Brain microvascular endothelial cell (primary cell): ENCODE data around the gene CLDND1.

Source experiments
- DNase-seq: peaks from one replicate; pipeline ENCODE4 v3.0.0-alpha.2; 2020
- H3K27ac ChIP-seq: fragments of 250-450 bp; sonication (Bioruptor Pico); 2 replicates; pipeline ENCODE4 v1.5.1; 2020; ENCODE audit warnings: mild to moderate bottlenecking, moderate library complexity
- H3K27me3 ChIP-seq: fragments of 250-450 bp; sonication (Bioruptor Pico); replicated peaks from 2 replicates; pipeline ENCODE4 v1.5.1; 2020; ENCODE audit warnings: mild to moderate bottlenecking
- H3K36me3 ChIP-seq: fragments of 250-450 bp; sonication (Bioruptor Pico); replicated peaks from 2 replicates; pipeline ENCODE4 v1.5.1; 2020; ENCODE audit warnings: mild to moderate bottlenecking
- H3K4me3 ChIP-seq: 2 replicates; pipeline ENCODE4 v1.5.1; 2011; ENCODE audit warnings: low read depth, mild to moderate bottlenecking, control low read depth, low read length, moderate library complexity
- in situ Hi-C: cut with HindIII; loops from 2 replicates; pipeline ENCODE4 v1.10.0; 2017; ENCODE audit warnings: low sequenced_read_pairs, low pct_ligation_motif_present
- TF ChIP-seq, protein P1 (sequence below): IDR thresholded peaks from 2 replicates; pipeline ENCODE4 v1.5.1; 2011; ENCODE audit warnings: low read depth, mild to moderate bottlenecking, moderate library complexity, low read length, control low read depth, inconsistent platforms; ENCODE audit errors: missing control alignments

The CLDND1 gene

DNA sequence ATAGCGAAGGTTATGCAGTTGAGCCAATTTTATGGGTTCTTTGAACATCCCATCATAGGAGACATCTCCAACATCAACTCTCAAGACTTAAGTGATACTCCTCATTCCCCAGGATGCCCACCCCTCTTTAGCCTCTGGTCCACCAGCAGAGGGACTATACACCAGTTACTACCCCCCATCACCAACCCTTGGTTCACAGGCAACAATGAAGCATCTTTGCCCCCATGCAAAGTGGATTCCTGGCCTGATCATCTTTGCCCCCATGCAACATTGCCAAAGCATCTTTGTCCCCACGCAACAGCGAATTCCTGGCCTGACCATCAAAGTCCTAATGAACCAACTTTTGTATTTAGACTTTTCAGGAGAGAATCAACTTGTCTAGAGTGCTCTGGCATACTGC is 28.1 kb upstream of the CLDND1 start:
- Histone ChIP-seq H3K27ac (no peak overlapping the region), H3K27me3 (peaks cover 2% of the 10 kb centered on the region), H3K36me3 (no peaks in the 10 kb centered on the region), H3K4me3 (no peak overlapping the region)
- TF ChIP-seq, protein P1, sequence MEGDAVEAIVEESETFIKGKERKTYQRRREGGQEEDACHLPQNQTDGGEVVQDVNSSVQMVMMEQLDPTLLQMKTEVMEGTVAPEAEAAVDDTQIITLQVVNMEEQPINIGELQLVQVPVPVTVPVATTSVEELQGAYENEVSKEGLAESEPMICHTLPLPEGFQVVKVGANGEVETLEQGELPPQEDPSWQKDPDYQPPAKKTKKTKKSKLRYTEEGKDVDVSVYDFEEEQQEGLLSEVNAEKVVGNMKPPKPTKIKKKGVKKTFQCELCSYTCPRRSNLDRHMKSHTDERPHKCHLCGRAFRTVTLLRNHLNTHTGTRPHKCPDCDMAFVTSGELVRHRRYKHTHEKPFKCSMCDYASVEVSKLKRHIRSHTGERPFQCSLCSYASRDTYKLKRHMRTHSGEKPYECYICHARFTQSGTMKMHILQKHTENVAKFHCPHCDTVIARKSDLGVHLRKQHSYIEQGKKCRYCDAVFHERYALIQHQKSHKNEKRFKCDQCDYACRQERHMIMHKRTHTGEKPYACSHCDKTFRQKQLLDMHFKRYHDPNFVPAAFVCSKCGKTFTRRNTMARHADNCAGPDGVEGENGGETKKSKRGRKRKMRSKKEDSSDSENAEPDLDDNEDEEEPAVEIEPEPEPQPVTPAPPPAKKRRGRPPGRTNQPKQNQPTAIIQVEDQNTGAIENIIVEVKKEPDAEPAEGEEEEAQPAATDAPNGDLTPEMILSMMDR = no peak
- in situ Hi-C loops = no loop called here
- no peak for DNase-seq

DNA sequence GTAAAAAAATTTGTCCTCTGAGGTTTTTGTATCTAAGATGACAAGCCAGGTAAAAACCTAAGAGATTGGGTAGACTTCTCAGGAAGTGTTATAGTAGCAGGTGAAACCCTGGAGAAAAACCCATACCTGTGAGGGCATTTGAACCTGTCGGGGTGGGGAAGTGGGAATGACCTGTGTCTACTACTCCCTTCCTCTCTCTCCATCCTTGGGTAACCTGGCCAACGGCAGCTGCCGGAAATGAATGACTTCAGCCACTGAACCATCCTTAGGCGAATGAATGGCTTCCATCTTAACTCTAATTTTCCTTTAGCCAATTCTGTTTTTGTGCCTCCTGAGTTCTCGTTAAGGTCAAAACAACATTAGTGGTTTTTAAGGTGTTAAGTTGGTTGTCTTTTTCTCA is 25.8 kb upstream of the CLDND1 start:
- in situ Hi-C loops = no loop called here
- DNase-seq = no peak
- Histone ChIP-seq H3K36me3 (no peaks in the 10 kb centered on the region), H3K4me3 (no peak overlapping the region), H3K27ac (no peak overlapping the region), H3K27me3 (peaks cover 2% of the 10 kb centered on the region)
- TF ChIP-seq, protein P1 = no peak

DNA sequence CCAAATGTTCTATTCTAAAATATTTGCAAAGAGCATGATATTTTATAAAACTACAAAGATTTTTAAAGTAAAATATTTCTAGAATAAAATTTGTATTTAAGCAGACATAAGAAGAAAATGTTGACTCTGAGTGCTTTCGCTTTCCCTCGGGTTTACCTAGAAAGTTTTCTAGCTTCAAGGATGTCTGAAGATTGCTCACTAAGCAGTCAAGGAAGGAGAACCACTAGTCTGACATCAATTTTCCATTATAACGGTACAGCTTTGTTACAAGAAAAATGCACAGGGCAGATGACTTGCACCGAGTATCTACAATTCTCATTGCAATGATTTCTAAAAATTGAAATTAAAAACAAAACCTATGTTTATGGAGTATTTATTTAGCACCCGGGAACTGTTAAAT is 23.2 kb upstream of the CLDND1 start:
- Histone ChIP-seq H3K36me3 (no peaks in the 10 kb centered on the region), H3K4me3 (no peak overlapping the region), H3K27me3 (peaks cover 2% of the 10 kb centered on the region), H3K27ac (no peak overlapping the region)
- DNase-seq = no peak
- in situ Hi-C loops = no loop called here
- TF ChIP-seq, protein P1 = no peak

DNA sequence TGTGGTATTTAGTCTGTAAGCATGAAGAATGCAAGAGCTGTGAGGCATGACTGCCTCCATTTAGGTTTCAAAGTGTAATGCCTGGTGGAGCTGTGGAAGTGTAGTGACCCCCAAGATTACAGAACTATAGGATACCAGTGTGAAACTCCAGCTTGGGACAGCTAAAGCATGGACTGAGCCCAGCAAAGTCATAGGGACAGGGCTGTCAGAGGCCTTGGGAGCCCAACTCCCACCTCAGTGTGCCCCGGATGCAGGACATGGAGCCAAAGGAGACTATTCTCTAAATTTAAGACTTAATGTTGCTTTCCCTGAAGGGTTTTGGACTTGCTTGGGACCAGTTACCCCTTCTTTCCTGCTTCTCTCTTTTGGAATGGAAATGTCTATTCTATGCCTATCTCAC is 19.9 kb upstream of the CLDND1 start:
- no peak overlapping the region for H3K4me3 ChIP-seq
- no peaks in the 10 kb centered on the region for H3K27me3 ChIP-seq
- H3K27ac ChIP-seq = no peak overlapping the region
- in situ Hi-C loops = no loop called here
- H3K36me3 ChIP-seq = no peaks in the 10 kb centered on the region
- TF ChIP-seq, protein P1 = no peak
- DNase-seq = no peak

DNA sequence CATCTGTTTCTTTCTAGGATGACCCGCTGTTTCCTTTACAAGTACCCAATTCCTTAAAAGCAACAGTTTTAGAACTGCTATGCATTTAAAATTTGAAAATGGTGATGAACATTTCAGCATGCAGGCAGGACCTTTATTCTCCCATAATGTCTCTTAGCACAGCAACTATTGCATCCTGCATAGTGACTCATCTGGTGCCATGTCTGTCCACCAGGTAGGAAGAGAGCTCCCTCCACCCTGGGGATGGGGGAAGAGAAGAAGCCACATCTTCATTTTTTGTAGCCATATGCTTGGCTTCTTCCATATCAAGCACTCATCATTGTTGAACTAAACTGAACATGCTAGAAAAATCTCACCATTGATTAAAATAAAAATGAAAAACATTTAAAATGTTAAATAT is 19.0 kb upstream of the CLDND1 start:
- H3K36me3 ChIP-seq = no peaks in the 10 kb centered on the region
- H3K27me3 ChIP-seq = no peaks in the 10 kb centered on the region
- H3K4me3 ChIP-seq = no peak overlapping the region
- in situ Hi-C loops = no loop called here
- no peak overlapping the region for H3K27ac ChIP-seq
- DNase-seq = no peak
- TF ChIP-seq, protein P1 = no peak

DNA sequence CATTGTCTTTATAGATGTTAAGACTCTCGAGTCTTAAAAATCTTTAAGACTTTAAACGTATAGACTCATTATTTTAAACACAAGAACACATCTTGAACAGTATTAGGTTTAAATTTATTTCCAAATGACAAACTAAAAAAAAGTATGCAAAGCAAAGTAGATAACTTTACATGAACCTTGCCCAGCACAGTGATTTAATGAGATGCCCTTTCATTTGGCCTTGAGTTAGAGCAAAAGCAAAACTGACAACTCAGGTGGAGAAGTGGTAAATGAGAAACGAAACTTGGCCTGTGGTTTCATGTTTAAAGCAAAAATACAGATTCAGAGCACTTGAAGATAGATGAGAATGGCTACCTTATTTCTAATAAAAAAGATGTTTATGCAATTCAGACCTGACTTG is 17.6 kb upstream of the CLDND1 start:
- H3K36me3 ChIP-seq = no peaks in the 10 kb centered on the region
- DNase-seq = no peak
- TF ChIP-seq, protein P1 = no peak
- no peaks in the 10 kb centered on the region for H3K27me3 ChIP-seq
- in situ Hi-C loops = no loop called here
- H3K27ac ChIP-seq = no peak overlapping the region
- H3K4me3 ChIP-seq = no peak overlapping the region
